GM23338 (cell line): ENCODE measurements around the gene DUSP7. TPM values are rescaled to one million over a fixed set of nuclear protein-coding genes. Genes with fewer than 3 reads are reported as not detected.
A peak's percentile ranks its signal among the peaks of the same experiment; 100 is the strongest.

Experiments used
- ATAC-seq: fragments of 200-7000 bp; cut with Tn5 transposase; 3 replicates; pipeline ENCODE4 v1.9.1; 2020
- DNase-seq: peaks from one replicate; pipeline ENCODE4 v3.0.0-alpha.2; 2015; ENCODE audit warnings: low spot score
- H2AFZ ChIP-seq: fragments of 200-600 bp; sonication (generic); 2 replicates; pipeline ENCODE4 v1.8.0; 2016; ENCODE audit warnings: antibody characterized with exemption, mild to moderate bottlenecking, moderate library complexity
- H3F3A ChIP-seq: fragments of 200-600 bp; sonication (generic); replicated peaks from 2 replicates; pipeline ENCODE4 v1.8.0; 2017; ENCODE audit warnings: antibody characterized with exemption, mixed run types, low read depth
- H3K27ac ChIP-seq: fragments of 200-600 bp; sonication (generic); 2 replicates; pipeline ENCODE4 v1.6.1; 2016; ENCODE audit warnings: low read depth
- H3K27me3 ChIP-seq: fragments of 200-600 bp; sonication (generic); 2 replicates; pipeline ENCODE4 v1.8.0; 2016; ENCODE audit warnings: mild to moderate bottlenecking, mixed run types, moderate library complexity; ENCODE audit not compliant: insufficient read depth
- H3K36me3 ChIP-seq: fragments of 200-600 bp; sonication (generic); 2 replicates; pipeline ENCODE4 v1.8.0; 2016; ENCODE audit warnings: mild to moderate bottlenecking; ENCODE audit not compliant: insufficient read depth
- H3K4me1 ChIP-seq: fragments of 200-600 bp; sonication (generic); 2 replicates; pipeline ENCODE4 v1.8.0; 2016; ENCODE audit warnings: mild to moderate bottlenecking, moderate library complexity; ENCODE audit not compliant: insufficient read depth
- H3K4me2 ChIP-seq: fragments of 200-600 bp; sonication (generic); 2 replicates; pipeline ENCODE4 v1.7.1; 2017; ENCODE audit warnings: mixed run types
- H3K4me3 ChIP-seq: fragments of 200-600 bp; sonication (generic); 2 replicates; pipeline ENCODE4 v1.6.1; 2016; ENCODE audit warnings: mixed run types
- H3K79me2 ChIP-seq: fragments of 200-600 bp; sonication (generic); replicated peaks from 2 replicates; pipeline ENCODE4 v1.8.0; 2017; ENCODE audit warnings: mild to moderate bottlenecking; ENCODE audit not compliant: insufficient read depth
- H3K9me2 ChIP-seq: fragments of 200-600 bp; sonication (generic); 2 replicates; pipeline ENCODE4 v1.8.0; 2017; ENCODE audit not compliant: insufficient read depth
- H4K20me1 ChIP-seq: fragments of 200-600 bp; sonication (generic); replicated peaks from 2 replicates; pipeline ENCODE4 v1.8.0; 2017; ENCODE audit warnings: mild to moderate bottlenecking; ENCODE audit not compliant: insufficient read depth
- H3K27ac Mint-ChIP-seq: 2 replicates; pipeline ENCODE4 v1.8.0; 2020; ENCODE audit warnings: inconsistent platforms, mild to moderate bottlenecking, moderate library complexity, mixed read lengths
- H3K27me3 Mint-ChIP-seq: 3 replicates; pipeline ENCODE4 v1.8.0; 2022; ENCODE audit warnings: low read depth, mild to moderate bottlenecking, moderate library complexity, mixed read lengths, inconsistent platforms; ENCODE audit not compliant: insufficient read depth, poor library complexity
- H3K36me3 Mint-ChIP-seq: 3 replicates; pipeline ENCODE4 v1.8.0; 2021; ENCODE audit warnings: low read depth, mild to moderate bottlenecking, inconsistent platforms, moderate library complexity, mixed read lengths
- H3K4me1 Mint-ChIP-seq: 3 replicates; pipeline ENCODE4 v1.8.0; 2020; ENCODE audit warnings: mild to moderate bottlenecking, inconsistent platforms, mixed read lengths
- H3K4me3 Mint-ChIP-seq: 3 replicates; pipeline ENCODE4 v1.8.0; 2021; ENCODE audit warnings: moderate library complexity, mild to moderate bottlenecking, inconsistent platforms, mixed read lengths
- H3K9me3 Mint-ChIP-seq: 3 replicates; pipeline ENCODE4 v1.8.0; 2020; ENCODE audit warnings: moderate library complexity, mild to moderate bottlenecking, inconsistent platforms, mixed read lengths
- CREB1 ChIP-seq: fragments of 250-450 bp; sonication (Bioruptor Pico); IDR thresholded peaks from 2 replicates; pipeline ENCODE4 v1.5.0; 2020; ENCODE audit warnings: low read depth, mild to moderate bottlenecking, moderate library complexity
- ETS1 ChIP-seq: IDR thresholded peaks from 2 replicates; pipeline ENCODE4 v1.6.1; 2016; ENCODE audit warnings: antibody characterized with exemption
- EZH2phosphoT487 ChIP-seq: fragments of 200-600 bp; sonication (generic); IDR thresholded peaks from one replicate; pipeline ENCODE4 v1.8.1; 2018; ENCODE audit warnings: antibody characterized with exemption; ENCODE audit not compliant: unreplicated experiment
- JUNB ChIP-seq: IDR thresholded peaks from one replicate; pipeline ENCODE4 v1.6.1; 2016; ENCODE audit warnings: antibody characterized with exemption; ENCODE audit not compliant: unreplicated experiment
- REST ChIP-seq: IDR thresholded peaks from one replicate; pipeline ENCODE4 v1.6.1; 2018; ENCODE audit warnings: antibody characterized with exemption; ENCODE audit not compliant: unreplicated experiment
- STAT1 ChIP-seq: IDR thresholded peaks from one replicate; pipeline ENCODE4 v1.6.1; 2016; ENCODE audit warnings: antibody characterized with exemption; ENCODE audit not compliant: unreplicated experiment
- polyA plus RNA-seq: library from polyadenylated mRNA; unstranded; fragments of >200 nt; fragmentation: Nextera tagmentation; extraction: Ambion mirVana; gene quantifications from 2 replicates; pipeline ENCODE4 v1.2.1, GENCODE V29; 2016
- total RNA-seq: library from RNA; depleted of rRNA; stranded (reverse); fragments of >200 nt; shearing (Covaris generic); gene quantifications from 2 replicates; pipeline ENCODE4 v1.2.3, GENCODE V29; 2014
- TF ChIP-seq, protein P1 (sequence below), 2 experiments: fragments of 200-600 bp in 1 of 2; sonication (generic) in 1 of 2; conservative IDR thresholded peaks; 2 replicates each; pipeline versions ENCODE4 v1.5.1 to v1.6.1; 2016 to 2017; ENCODE audit warnings: antibody characterized with exemption in 2 of 2, low read depth in 2 of 2, mild to moderate bottlenecking in 2 of 2, moderate library complexity in 1 of 2

DUSP7 gene
- total and polyA plus RNA-seq, 2 experiments from 2014 or later = 5.6 to 14.7 TPM

DNA sequence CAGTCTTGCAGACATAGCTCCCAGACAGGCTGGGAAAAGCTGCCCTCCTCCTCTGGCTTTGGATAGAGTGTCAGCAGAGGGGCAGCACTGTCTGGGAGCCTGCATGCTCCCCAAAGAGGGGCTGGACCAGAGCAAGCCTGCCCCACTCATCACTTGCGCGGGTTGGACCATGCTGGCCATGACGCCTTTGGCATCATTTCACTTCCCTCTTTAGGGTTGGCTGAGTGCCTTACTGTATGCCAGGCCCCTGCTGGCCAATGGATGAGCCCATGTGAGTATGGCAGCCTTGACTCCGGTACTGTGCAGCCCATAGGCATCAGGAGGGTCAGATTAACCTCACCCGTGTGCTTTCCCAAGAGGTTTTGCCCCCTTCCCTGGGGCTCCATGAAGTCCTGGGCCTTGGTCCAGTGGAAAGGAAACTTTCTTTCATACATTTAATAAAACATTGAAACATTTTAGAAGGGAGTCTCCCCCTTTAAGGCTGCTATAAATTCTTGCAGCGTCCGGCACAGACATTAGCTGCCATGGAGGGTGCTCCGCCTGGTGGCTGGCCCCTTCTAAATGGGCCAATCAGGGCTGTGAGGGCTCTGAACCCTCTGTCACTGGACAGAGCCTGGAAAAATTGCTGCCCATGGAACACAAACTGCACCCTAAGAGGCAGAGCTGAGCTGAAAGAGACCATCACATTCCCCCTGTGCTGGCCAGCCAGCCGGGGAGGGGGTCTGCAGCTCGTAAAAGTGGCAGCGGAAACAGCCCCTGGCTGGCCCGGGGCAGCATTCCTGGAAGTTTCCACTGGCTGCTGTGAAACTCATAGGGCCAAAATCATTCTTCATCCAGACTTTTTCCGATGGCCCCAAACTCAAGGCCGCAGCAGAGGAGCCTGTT, 20.8 kb upstream of the DUSP7 start:
- Histone ChIP-seq H3K27me3 (no peaks in the 10 kb centered on the region), H4K20me1 (no peaks in the 10 kb centered on the region), H3K36me3 (no peaks in the 10 kb centered on the region; the same call in 1 of the 2 replicates), H3K4me2 (no peak overlapping the region), H3K4me3 (no peak overlapping the region), H3K4me1 (no peaks in the 10 kb centered on the region), H3F3A (no peaks in the 10 kb centered on the region), H2AFZ (no peak overlapping the region), H3K79me2 (no peaks in the 10 kb centered on the region), H3K9me2 (no peaks in the 10 kb centered on the region), H3K27ac (no peak overlapping the region)
- Mint-ChIP-seq H3K27ac (no peak overlapping the region), H3K36me3 (peaks cover 14% of the 10 kb centered on the region), H3K9me3 (no peaks in the 10 kb centered on the region), H3K27me3 (no peaks in the 10 kb centered on the region), H3K4me1 (no peaks in the 10 kb centered on the region), H3K4me3 (no peak overlapping the region)
- DNase-seq (no peak), ATAC-seq (peak; percentile 19; the same call in 1 of the 3 replicates)
- TF ChIP-seq REST = no peak
- TF ChIP-seq EZH2phosphoT487 = no peak
- TF ChIP-seq STAT1 = no peak
- no peak for TF ChIP-seq CREB1
- TF ChIP-seq, protein P1, sequence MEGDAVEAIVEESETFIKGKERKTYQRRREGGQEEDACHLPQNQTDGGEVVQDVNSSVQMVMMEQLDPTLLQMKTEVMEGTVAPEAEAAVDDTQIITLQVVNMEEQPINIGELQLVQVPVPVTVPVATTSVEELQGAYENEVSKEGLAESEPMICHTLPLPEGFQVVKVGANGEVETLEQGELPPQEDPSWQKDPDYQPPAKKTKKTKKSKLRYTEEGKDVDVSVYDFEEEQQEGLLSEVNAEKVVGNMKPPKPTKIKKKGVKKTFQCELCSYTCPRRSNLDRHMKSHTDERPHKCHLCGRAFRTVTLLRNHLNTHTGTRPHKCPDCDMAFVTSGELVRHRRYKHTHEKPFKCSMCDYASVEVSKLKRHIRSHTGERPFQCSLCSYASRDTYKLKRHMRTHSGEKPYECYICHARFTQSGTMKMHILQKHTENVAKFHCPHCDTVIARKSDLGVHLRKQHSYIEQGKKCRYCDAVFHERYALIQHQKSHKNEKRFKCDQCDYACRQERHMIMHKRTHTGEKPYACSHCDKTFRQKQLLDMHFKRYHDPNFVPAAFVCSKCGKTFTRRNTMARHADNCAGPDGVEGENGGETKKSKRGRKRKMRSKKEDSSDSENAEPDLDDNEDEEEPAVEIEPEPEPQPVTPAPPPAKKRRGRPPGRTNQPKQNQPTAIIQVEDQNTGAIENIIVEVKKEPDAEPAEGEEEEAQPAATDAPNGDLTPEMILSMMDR (conservative IDR thresholded peaks at IDR 0.05; ENCODE audit: low read depth in 2 of 2) = 0 out of 4 replicates have a peak, but pooled peaks of 1 of the 2 experiments have one; percentile 9
- no peak for TF ChIP-seq JUNB

DNA sequence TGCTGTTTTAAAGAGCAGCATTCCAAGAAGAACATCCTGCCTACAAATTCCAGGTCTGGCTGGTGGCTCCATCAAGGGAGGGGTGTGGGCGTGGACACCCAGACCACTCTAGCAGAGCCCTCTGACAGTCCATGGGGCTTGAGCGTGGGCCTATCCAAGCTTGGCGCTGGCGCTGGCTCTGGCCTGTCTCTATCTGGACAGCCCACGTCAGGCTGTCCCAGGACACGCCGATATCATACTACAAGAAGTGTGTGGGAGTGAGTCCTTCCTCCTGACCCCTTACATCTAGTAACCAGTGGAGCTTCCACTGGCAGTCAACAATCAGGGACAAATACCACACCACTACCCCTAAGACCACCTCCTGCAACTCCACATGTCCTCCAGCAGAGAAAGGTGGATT, 17.1 kb upstream of the DUSP7 start:
- H3K4me1 ChIP-seq = no peaks in the 10 kb centered on the region
- peaks cover 14% of the 10 kb centered on the region for H3K36me3 Mint-ChIP-seq
- no peaks in the 10 kb centered on the region for H3K9me2 ChIP-seq
- no peaks in the 10 kb centered on the region for H3K4me1 Mint-ChIP-seq
- H3K36me3 ChIP-seq = no peaks in the 10 kb centered on the region; the same call in 1 of the 2 replicates
- DNase-seq = no peak
- H3F3A ChIP-seq = no peaks in the 10 kb centered on the region
- H3K4me2 ChIP-seq = no peak overlapping the region
- H3K27me3 ChIP-seq = no peaks in the 10 kb centered on the region
- no peak overlapping the region for H3K27ac Mint-ChIP-seq
- no peak overlapping the region for H3K4me3 Mint-ChIP-seq
- H3K9me3 Mint-ChIP-seq = no peaks in the 10 kb centered on the region
- no peak overlapping the region for H3K27ac ChIP-seq
- H4K20me1 ChIP-seq = no peaks in the 10 kb centered on the region
- no peak overlapping the region for H3K4me3 ChIP-seq
- H3K27me3 Mint-ChIP-seq = peaks cover 10% of the 10 kb centered on the region
- ATAC-seq = no peak
- H3K79me2 ChIP-seq = no peaks in the 10 kb centered on the region
- H2AFZ ChIP-seq = no peak overlapping the region
- TF ChIP-seq ETS1 (no peak), CREB1 (no peak), STAT1 (no peak), REST (no peak)
